ENCODE results near the gene PRKD2. TPM values are rescaled to one million over a fixed set of nuclear protein-coding genes. Genes with fewer than 3 reads are reported as not detected.

PRKD2 gene
- total RNA-seq, 1 experiment from 2014 or later, result 12.9 TPM

- no peak for DNase-seq (ENCODE audit: low read depth)
Observed at GRCh38 chr19:46710687-46711086, 6.2 kb downstream of the PRKD2 start.

- peak; percentile 47 for DNase-seq (ENCODE audit: low read depth)
Observed at GRCh38 chr19:46704379-46705076, 12.4 kb downstream of the PRKD2 start.

DNA sequence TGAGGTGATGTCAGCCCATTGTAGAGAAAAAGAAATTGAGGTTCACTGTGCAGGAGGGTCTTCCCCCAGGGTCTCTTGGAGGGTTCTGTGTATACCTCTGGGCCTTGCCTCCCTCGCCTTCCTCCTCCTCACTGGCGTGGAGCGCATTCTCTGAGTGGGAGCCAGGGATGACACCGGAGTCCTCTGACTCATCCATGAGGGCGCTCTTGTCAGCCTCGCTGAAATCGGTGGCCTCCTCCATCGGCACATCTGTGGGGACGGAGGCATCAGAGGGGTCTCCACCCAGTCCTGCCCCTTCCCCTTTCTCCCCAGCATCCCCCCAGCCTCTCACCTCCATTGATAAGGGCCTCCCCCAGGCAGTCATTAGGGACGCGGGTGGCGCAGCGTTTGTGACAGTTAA is 16.2 kb downstream of the PRKD2 start:
- no peak for DNase-seq (ENCODE audit: low read depth)

GRCh38 chr19:46698395-46699321 is 18.3 kb downstream of the PRKD2 start:
- DNase-seq (ENCODE audit: low read depth), result no peak

DNA sequence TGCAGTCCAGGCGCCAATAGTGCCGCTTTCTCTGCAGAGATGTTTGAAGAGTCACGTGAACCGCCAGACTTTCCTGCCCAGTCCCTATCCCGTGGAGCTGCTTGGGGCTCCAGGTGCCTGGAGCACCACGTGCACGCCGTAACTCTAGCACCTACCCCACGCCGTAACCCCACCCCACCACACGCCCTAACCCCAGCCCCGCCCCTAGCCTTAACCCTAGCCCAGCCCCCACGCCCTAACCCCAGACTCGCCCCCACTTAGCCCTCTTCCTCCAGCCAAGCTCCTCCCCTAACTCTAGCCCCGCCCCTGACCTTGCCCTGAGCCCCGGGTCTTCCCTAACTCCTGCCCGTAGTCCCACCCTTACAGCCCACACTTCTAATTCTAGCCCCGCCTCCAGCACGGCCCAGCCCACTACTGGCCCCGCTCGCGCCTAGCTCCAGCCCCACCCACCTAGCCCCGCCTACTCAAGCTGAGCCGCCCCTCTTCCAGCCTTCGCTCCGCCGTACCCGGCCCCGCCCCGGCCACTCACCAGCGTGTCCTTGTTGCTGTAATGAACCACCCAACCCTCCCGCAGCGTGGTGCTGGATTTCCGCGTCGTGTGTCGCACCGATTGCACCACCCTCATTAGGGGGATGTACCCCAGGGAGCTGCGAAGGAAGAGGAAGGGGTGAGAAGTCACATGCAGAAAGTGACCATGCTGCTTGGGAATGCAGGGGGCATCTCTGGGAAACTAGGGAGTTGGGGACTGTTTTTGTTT is 19.5 kb downstream of the PRKD2 start:
- peak; percentile 79 for DNase-seq (ENCODE audit: low read depth)

DNA sequence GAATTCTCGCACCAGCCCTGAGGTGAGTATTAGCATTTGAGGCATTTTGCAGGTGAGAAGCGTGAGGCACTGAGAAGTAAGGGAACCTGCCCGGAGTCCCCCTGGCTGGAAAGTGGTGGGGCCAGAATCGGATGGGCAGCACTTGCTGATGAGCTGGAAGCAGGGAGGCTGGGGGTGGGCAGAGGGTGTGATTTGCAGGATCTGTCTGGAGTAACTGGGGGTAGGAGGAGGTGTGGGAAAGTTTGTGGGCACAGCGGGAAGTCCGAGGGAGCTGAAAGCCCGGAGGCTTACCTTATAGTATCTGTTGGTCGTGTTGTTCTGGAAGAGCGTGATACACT is 20.1 kb downstream of the PRKD2 start:
- no peak for DNase-seq (ENCODE audit: low read depth)

DNA sequence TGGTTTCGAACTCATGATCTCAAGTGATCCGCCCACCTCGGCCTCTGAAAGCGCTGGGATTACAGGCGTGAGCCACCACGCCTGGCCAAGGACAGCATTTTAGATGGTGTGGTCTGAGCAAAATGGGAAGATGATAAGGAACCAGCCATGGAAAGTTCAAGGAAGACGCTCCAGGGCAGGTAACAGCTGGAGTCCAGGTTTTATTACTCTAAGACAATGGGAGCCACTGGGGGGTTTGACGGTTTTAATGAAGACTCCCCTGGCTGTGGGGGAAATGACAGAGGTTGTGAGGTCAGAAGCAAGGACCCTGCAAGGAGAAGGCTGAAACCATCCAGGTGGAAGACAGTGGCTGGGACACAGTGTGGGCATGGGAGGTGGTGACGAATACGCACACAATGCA is 20.9 kb downstream of the PRKD2 start:
- no peak for DNase-seq (ENCODE audit: low read depth)

GRCh38 chr19:46693760-46694159 is 23.2 kb downstream of the PRKD2 start:
- no peak for DNase-seq (ENCODE audit: low read depth)

- no peak for DNase-seq (ENCODE audit: low read depth)
Observed at GRCh38 chr19:46692918-46693722, 23.8 kb downstream of the PRKD2 start.

DNA sequence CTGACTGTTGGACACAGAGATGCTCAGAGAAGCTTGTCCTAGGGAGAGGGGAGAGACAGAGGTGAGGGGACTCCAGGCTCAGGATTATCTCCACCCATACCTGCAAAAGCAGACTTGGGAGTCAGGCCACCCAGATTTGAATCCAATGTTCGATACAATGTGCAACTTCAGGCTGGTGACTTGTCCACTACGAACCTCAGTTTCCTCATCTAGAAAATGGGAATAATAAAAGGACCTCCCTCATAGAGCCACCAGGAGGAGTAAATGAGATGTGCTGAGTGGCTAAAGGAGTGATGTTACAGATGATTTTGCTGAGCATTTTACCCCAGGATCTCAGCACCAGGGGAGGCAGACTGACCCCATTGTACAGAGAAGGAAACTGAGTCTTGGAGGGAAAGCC is 25.0 kb downstream of the PRKD2 start:
- no peak for DNase-seq (ENCODE audit: low read depth)

- peak; percentile 13 for DNase-seq (ENCODE audit: low read depth)
Observed at GRCh38 chr19:46691104-46691503, 25.8 kb downstream of the PRKD2 start.

DNA sequence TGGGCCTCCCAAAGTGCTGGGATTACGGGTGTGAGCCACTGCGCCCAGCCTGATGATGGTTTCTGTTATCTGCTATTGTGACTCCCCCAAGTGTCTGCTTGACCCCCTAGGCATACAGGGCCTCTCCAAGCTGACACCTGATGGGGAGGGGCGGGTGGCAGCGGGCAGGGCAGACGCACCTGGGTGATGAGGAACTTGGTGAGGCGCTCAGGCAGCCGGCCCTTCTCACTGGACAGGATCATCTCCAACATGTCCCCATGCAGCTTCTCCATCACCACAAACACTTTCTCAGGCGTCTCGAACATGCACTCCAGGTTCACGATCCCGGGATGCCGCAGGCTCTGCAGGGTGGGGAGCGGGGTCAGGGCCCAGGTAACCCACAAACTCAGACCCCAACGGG is 27.6 kb downstream of the PRKD2 start:
- DNase-seq (ENCODE audit: low read depth), result no peak

DNA sequence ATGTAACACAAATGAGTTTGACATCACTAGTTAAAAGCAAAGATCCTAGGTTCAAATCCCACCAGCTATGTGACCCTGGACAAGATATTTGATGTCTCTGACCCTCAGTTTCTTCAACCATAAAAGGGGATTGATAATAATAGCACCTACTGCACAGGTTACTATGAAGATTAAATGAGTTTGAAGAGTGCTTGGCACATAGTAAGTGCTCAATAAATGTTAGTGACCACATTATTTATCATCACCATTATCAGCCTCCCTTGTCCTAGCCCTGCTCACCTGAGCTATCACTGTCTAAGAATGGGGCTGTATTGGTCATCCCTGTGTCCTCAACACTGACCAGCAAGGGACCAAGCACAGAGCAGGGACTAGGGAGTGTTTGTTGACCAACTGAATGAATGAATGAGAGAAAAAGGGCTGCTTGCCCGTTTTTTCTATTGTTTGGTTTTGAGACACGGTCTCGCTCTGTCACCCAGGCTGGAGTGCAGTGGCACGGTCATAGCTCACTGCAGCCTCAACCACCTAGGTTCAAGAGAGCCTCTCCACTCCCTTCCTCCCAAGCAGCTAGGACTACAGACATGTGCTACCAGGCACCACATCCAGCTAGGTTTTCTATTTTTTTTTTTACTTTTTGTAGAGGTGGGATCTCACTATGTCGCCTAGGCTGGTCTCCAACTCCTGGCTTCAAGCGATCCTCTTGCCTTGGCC is 29.3 kb downstream of the PRKD2 start:
- DNase-seq (ENCODE audit: low read depth), result no peak

DNA sequence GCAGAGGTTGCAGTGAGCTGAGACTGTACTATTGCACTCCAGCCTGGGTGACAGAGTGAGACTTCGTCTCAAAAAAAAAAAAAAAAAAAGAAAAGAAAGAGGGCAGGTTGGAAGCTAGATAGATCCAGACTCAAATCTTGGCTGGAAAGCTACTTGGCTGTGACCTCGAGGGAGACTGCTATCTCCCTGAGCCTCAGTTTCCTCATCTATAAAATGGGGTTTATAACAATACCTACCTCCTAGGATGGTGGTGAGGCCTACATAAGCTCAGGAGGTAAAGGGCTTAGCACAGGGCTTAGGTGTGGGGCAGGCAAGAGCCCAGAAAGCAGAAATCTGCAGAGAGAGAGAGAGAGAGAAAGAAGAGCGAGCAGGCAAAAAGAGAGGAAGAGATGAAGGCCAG is 31.7 kb downstream of the PRKD2 start:
- DNase-seq (ENCODE audit: low read depth), result no peak

- no peak for DNase-seq (ENCODE audit: low read depth)
Observed at GRCh38 chr19:46678110-46678732, 38.7 kb downstream of the PRKD2 start.

DNA sequence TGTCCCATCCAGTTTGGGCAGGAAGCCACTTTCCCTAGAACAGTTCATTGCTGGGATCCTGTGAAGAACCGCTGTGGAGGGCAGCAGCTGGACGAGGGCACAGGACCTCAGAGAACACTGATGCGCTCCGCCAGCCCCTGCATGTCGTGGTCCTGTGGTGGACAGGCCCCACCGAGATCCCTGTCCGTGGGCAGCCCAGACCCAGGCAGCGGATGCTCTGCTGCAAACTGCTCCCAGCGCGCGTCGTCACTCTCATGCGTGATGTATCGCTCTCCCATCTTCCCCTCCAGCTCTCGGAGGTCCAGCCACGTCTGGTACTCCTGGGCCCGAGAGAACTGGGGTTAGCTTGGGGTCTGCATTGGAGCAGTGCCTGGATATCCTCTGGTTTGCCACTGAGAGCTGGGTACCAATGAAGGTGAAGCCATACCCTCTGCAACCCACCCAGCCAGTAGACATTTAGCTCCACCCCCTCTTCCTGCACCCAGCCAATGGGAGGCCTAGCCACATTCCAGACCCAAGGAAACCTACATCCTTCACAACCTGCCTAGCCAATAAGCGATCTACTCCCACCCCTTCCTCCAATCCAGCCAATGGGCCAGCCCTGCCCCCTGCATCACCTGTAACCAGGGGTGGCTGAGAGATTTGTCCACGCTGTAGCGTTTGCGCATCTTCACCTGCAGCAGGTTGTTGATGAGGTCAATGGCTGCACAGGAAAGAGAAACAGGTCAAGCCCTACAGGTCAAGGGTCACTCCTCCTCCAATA is 42.3 kb downstream of the PRKD2 start:
- DNase-seq (ENCODE audit: low read depth), result no peak

DNA sequence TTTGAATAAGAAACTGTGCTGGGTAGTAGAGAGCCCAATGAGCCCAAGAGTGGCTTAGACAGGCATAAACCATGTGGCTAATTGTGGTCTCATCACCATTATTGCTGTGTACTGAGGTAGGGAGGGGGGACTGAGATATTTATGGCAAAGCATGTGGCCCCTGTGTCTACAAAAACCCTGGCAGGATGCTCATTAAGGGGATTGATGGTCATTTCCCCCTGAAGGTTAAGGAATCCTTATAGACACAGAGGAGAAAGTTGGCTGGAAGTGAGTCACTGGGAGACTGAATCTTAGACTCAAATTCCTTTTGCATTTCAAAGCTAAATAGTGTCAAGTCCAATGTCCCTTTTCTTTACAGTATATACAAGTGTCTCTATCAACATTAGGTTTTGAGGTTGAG is 46.1 kb downstream of the PRKD2 start:
- no peak for DNase-seq (ENCODE audit: low read depth)

GRCh38 chr19:46668662-46669061 is 48.3 kb downstream of the PRKD2 start:
- DNase-seq (ENCODE audit: low read depth), result no peak

GRCh38 chr19:46665072-46665471 is 51.8 kb downstream of the PRKD2 start:
- no peak for DNase-seq (ENCODE audit: low read depth)
